Left ventricle myocardium inferior (tissue), 1 donor: ENCODE results near the gene AQP12A. TPM values are rescaled to one million over a fixed set of nuclear protein-coding genes. Genes with fewer than 3 reads are reported as not detected.
A peak's percentile ranks its signal among the peaks of the same experiment; 100 is the strongest.
"Not testable (repeated sequence)": the region's sequence is repeated elsewhere in the genome, so short reads cannot be mapped to it uniquely, and the experiment has no call there.

Source experiments
- DNase-seq: peaks from one replicate; pipeline ENCODE4 v3.0.0-alpha.2; 2020
- H3K27ac ChIP-seq: fragments of 200-600 bp; replicated peaks from 2 replicates; pipeline ENCODE4 v1.8.0; 2021
- H3K27me3 ChIP-seq: fragments of 200-600 bp; 2 replicates; pipeline ENCODE4 v1.8.0; 2021; ENCODE audit warnings: low read depth
- H3K36me3 ChIP-seq: fragments of 200-600 bp; 2 replicates; pipeline ENCODE4 v1.8.0; 2021
- H3K4me1 ChIP-seq: fragments of 200-600 bp; 2 replicates; pipeline ENCODE4 v1.8.0; 2021
- H3K4me3 ChIP-seq: fragments of 200-600 bp; 2 replicates; pipeline ENCODE4 v1.8.0; 2021; ENCODE audit warnings: mild to moderate bottlenecking, moderate library complexity
- H3K9me3 ChIP-seq: fragments of 200-600 bp; replicated peaks from 2 replicates; pipeline ENCODE4 v1.8.0; 2021
- CTCF ChIP-seq: fragments of 200-600 bp; IDR thresholded peaks from 2 replicates; pipeline ENCODE4 v1.8.0; 2021; ENCODE audit warnings: antibody characterized with exemption, mild to moderate bottlenecking, borderline replicate concordance
- intact Hi-C: fragments of 100-400 bp; cut with micrococcal nuclease; formaldehyde crosslinking; loops from one replicate; pipeline ENCODE4 v1.11.0; 2022
- long read RNA-seq: library from polyadenylated mRNA; unstranded; transcript quantifications from one replicate; pipeline ENCODE4 v2.0.0, GENCODE V29; 2021
- total RNA-seq: library from RNA; stranded (reverse); fragmentation: NEBNext Ultra II Directional; extraction: Animal tissue kit (Norgen Biotek cat#: 25700); gene quantifications from one replicate; pipeline ENCODE4 v1.2.1, GENCODE V29; 2021
- donor health status: DM: no; HTN: yes; CAD: no; lungs with severe emphysema.

AQP12A gene
- not detected for total RNA-seq
- long read RNA-seq, result 0 reads

- H3K36me3 ChIP-seq, intact Hi-C loops, DNase-seq, H3K27ac ChIP-seq, H3K9me3 ChIP-seq, H3K4me3 ChIP-seq, H3K4me1 ChIP-seq: not testable (repeated sequence)
- peaks cover 23% of the 10 kb centered on the region for H3K27me3 ChIP-seq
Measured at GRCh38 chr2:240691631-240692420, at the start of gene AQP12A. AQP12A (plus strand) TSS chr2:240691866; CDS start chr2:240691914, 48 bp downstream.

- intact Hi-C loops, result no loop called here
Measured at GRCh38 chr2:240642061-240642805, 49.4 kb upstream of the AQP12A start.

GRCh38 chr2:240642806-240643092 is 48.9 kb upstream of the AQP12A start:
- no peak overlapping the region for H3K4me3 ChIP-seq
- H3K27ac ChIP-seq, result no peak overlapping the region
- TF ChIP-seq CTCF, result no peak
- DNase-seq, result no peak
- H3K9me3 ChIP-seq, result no peaks in the 10 kb centered on the region
- H3K27me3 ChIP-seq, result peaks cover 61% of the 10 kb centered on the region
- H3K36me3 ChIP-seq, result no peaks in the 10 kb centered on the region
- H3K4me1 ChIP-seq, result no peaks in the 10 kb centered on the region
- intact Hi-C loops, result no loop called here

More at GRCh38 chr2:240642061-240642805, 49.4 kb upstream of the AQP12A start:
- Histone ChIP-seq H3K27me3 (peaks cover 56% of the 10 kb centered on the region), H3K27ac (no peak overlapping the region), H3K4me1 (no peaks in the 10 kb centered on the region), H3K4me3 (no peak overlapping the region), H3K36me3 (no peaks in the 10 kb centered on the region), H3K9me3 (no peaks in the 10 kb centered on the region)
- DNase-seq, result peak; percentile 3
- TF ChIP-seq CTCF, result no peak

- peak; percentile 13 for DNase-seq
- H3K4me1 ChIP-seq, result no peaks in the 10 kb centered on the region
- peaks cover 66% of the 10 kb centered on the region for H3K27me3 ChIP-seq
- intact Hi-C loops, result no loop called here
- no peak for TF ChIP-seq CTCF
- H3K36me3 ChIP-seq, result no peaks in the 10 kb centered on the region
- H3K9me3 ChIP-seq, result no peaks in the 10 kb centered on the region
- no peak overlapping the region for H3K27ac ChIP-seq
- H3K4me3 ChIP-seq, result no peak overlapping the region
Measured at GRCh38 chr2:240643093-240643810, 48.4 kb upstream of the AQP12A start.

- intact Hi-C loops, result no loop called here
- DNase-seq, result peak; percentile 4
- Histone ChIP-seq H3K9me3 (no peaks in the 10 kb centered on the region), H3K27ac (no peak overlapping the region), H3K4me1 (no peaks in the 10 kb centered on the region), H3K36me3 (no peaks in the 10 kb centered on the region), H3K4me3 (no peak overlapping the region), H3K27me3 (peaks cover 71% of the 10 kb centered on the region)
- no peak for TF ChIP-seq CTCF
Measured at GRCh38 chr2:240643811-240644150, 47.9 kb upstream of the AQP12A start.
